BE2C (cell line): ENCODE results near the gene SMAP1.

Experiments used
- DNase-seq: peaks from one replicate; pipeline ENCODE4 v3.0.0-alpha.2; 2020
- H3K27me3 ChIP-seq: fragments of 250-450 bp; sonication (Bioruptor Pico); 2 replicates; pipeline ENCODE4 v1.5.1; 2020; ENCODE audit warnings: mild to moderate bottlenecking
- H3K36me3 ChIP-seq: fragments of 250-450 bp; sonication (Bioruptor Pico); 2 replicates; pipeline ENCODE4 v1.5.1; 2020; ENCODE audit warnings: mild to moderate bottlenecking
- H3K4me1 ChIP-seq: fragments of 250-450 bp; sonication (Bioruptor Pico); 2 replicates; pipeline ENCODE4 v1.5.1; 2020
- H3K4me3 ChIP-seq: 2 replicates; pipeline ENCODE4 v1.5.1; 2011; ENCODE audit warnings: low read depth, low read length
- H3K9me3 ChIP-seq: fragments of 250-450 bp; sonication (Bioruptor Pico); 2 replicates; pipeline ENCODE4 v1.5.1; 2020
- CTCF ChIP-seq: IDR thresholded peaks from 2 replicates; pipeline ENCODE4 v1.5.1; 2012; ENCODE audit warnings: mild to moderate bottlenecking, low read depth, low read length

SMAP1 gene

GRCh38 chr6:70629929-70630328, 37.8 kb upstream of the SMAP1 start:
- no peak for TF ChIP-seq CTCF
- H3K27me3 ChIP-seq, result no peaks in the 10 kb centered on the region
- H3K4me1 ChIP-seq, result no peaks in the 10 kb centered on the region; the same call in 1 of the 2 replicates
- H3K4me3 ChIP-seq, result no peak overlapping the region
- no peaks in the 10 kb centered on the region for H3K36me3 ChIP-seq
- no peaks in the 10 kb centered on the region; the same call in 1 of the 2 replicates for H3K9me3 ChIP-seq
- no peak for DNase-seq

GRCh38 chr6:70633870-70634269, 33.8 kb upstream of the SMAP1 start:
- Histone ChIP-seq H3K9me3 (no peaks in the 10 kb centered on the region), H3K36me3 (no peaks in the 10 kb centered on the region), H3K27me3 (no peaks in the 10 kb centered on the region), H3K4me1 (no peaks in the 10 kb centered on the region; the same call in 1 of the 2 replicates), H3K4me3 (no peak overlapping the region)
- no peak for DNase-seq
- TF ChIP-seq CTCF, result no peak

- Histone ChIP-seq H3K36me3 (no peaks in the 10 kb centered on the region), H3K9me3 (no peaks in the 10 kb centered on the region), H3K27me3 (no peaks in the 10 kb centered on the region), H3K4me1 (no peaks in the 10 kb centered on the region), H3K4me3 (no peak overlapping the region)
- no peak for TF ChIP-seq CTCF
- no peak for DNase-seq
These were observed 31.1 kb upstream of the SMAP1 start for GRCh38 chr6:70636596-70636995.

GRCh38 chr6:70638468-70638867, 29.2 kb upstream of the SMAP1 start:
- no peaks in the 10 kb centered on the region for H3K4me1 ChIP-seq
- no peak overlapping the region for H3K4me3 ChIP-seq
- TF ChIP-seq CTCF, result no peak
- no peaks in the 10 kb centered on the region; the same call in 1 of the 2 replicates for H3K27me3 ChIP-seq
- H3K9me3 ChIP-seq, result no peaks in the 10 kb centered on the region
- DNase-seq, result no peak
- H3K36me3 ChIP-seq, result no peaks in the 10 kb centered on the region

- Histone ChIP-seq H3K4me3 (no peak overlapping the region), H3K9me3 (no peaks in the 10 kb centered on the region), H3K27me3 (no peaks in the 10 kb centered on the region), H3K36me3 (no peaks in the 10 kb centered on the region), H3K4me1 (no peaks in the 10 kb centered on the region)
- no peak for DNase-seq
- no peak for TF ChIP-seq CTCF
These were observed 16.3 kb upstream of the SMAP1 start for GRCh38 chr6:70651326-70651905.

- Histone ChIP-seq H3K27me3 (no peaks in the 10 kb centered on the region), H3K9me3 (no peaks in the 10 kb centered on the region), H3K36me3 (no peaks in the 10 kb centered on the region), H3K4me3 (no peak overlapping the region), H3K4me1 (no peaks in the 10 kb centered on the region)
- TF ChIP-seq CTCF, result no peak
- no peak for DNase-seq
These were observed 15.5 kb upstream of the SMAP1 start for GRCh38 chr6:70652216-70652615.
